ENCODE data around the gene RTP2.

The RTP2 gene

GRCh38 chr3:187702507-187703033 is at the start of gene RTP2:
RTP2 (minus strand) TSS chr3:187702557; CDS start chr3:187702128, 429 bp downstream.
- Histone ChIP-seq H3K27ac (ENCODE audit: low read length) (no peak within 1 kb of the TSS), H3K4me3 (ENCODE audit: low read depth in 1 of 2, low read length in 2 of 2) (no peak within 1 kb of the TSS), H3K36me3 (ENCODE audit: control insufficient read depth in 1 of 2, insufficient read depth in 2 of 2, low read length in 2 of 2) (no peaks in the 10 kb centered on the region), H3K27me3 (ENCODE audit: low read depth, low read length) (no peaks in the 10 kb centered on the region), H3K9me3 (ENCODE audit: control insufficient read depth in 1 of 2, low read length in 2 of 2) (no peaks in the 10 kb centered on the region), H3K4me1 (ENCODE audit: control insufficient read depth in 1 of 2, insufficient read depth in 2 of 2, low read length in 2 of 2) (no peaks in the 10 kb centered on the region)

- Histone ChIP-seq H3K4me3 (ENCODE audit: low read depth in 1 of 2, low read length in 2 of 2) (peak overlapping the region; percentile 44 to 62), H3K36me3 (ENCODE audit: control insufficient read depth in 1 of 2, insufficient read depth in 2 of 2, low read length in 2 of 2) (peaks cover 0 to 4% of the 10 kb centered on the region in 2 donors), H3K27me3 (ENCODE audit: low read depth, low read length) (no peaks in the 10 kb centered on the region), H3K4me1 (ENCODE audit: control insufficient read depth in 1 of 2, insufficient read depth in 2 of 2, low read length in 2 of 2) (peaks cover 0 to 18% of the 10 kb centered on the region in 2 donors), H3K9me3 (ENCODE audit: control insufficient read depth in 1 of 2, low read length in 2 of 2) (no peaks in the 10 kb centered on the region), H3K27ac (ENCODE audit: low read length) (peak overlapping the region; percentile 29)
These were observed 48.3 kb upstream of the RTP2 start for GRCh38 chr3:187750513-187751123.

GRCh38 chr3:187750006-187750512 is 47.7 kb upstream of the RTP2 start:
- peak overlapping the region; percentile 29 for H3K27ac ChIP-seq (ENCODE audit: low read length)
- H3K36me3 ChIP-seq (ENCODE audit: control insufficient read depth in 1 of 2, insufficient read depth in 2 of 2, low read length in 2 of 2): peaks cover 0 to 9% of the 10 kb centered on the region in 2 donors
- H3K4me3 ChIP-seq (ENCODE audit: low read depth in 1 of 2, low read length in 2 of 2): peak overlapping the region; percentile 44 to 62
- no peaks in the 10 kb centered on the region for H3K9me3 ChIP-seq (ENCODE audit: control insufficient read depth in 1 of 2, low read length in 2 of 2)
- H3K27me3 ChIP-seq (ENCODE audit: low read depth, low read length): no peaks in the 10 kb centered on the region
- peaks cover 0 to 18% of the 10 kb centered on the region in 2 donors for H3K4me1 ChIP-seq (ENCODE audit: control insufficient read depth in 1 of 2, insufficient read depth in 2 of 2, low read length in 2 of 2)

- H3K4me1 ChIP-seq (ENCODE audit: control insufficient read depth in 1 of 2, insufficient read depth in 2 of 2, low read length in 2 of 2): peaks cover 0 to 22% of the 10 kb centered on the region in 2 donors
- H3K9me3 ChIP-seq (ENCODE audit: control insufficient read depth in 1 of 2, low read length in 2 of 2): no peaks in the 10 kb centered on the region
- H3K27ac ChIP-seq (ENCODE audit: low read length): no peak overlapping the region
- no peaks in the 10 kb centered on the region for H3K27me3 ChIP-seq (ENCODE audit: low read depth, low read length)
- peaks cover 0 to 23% of the 10 kb centered on the region in 2 donors for H3K36me3 ChIP-seq (ENCODE audit: control insufficient read depth in 1 of 2, insufficient read depth in 2 of 2, low read length in 2 of 2)
- no peak overlapping the region for H3K4me3 ChIP-seq (ENCODE audit: low read depth in 1 of 2, low read length in 2 of 2)
These were observed 45.7 kb upstream of the RTP2 start for GRCh38 chr3:187748050-187748481.

- H3K4me3 ChIP-seq (ENCODE audit: low read depth in 1 of 2, low read length in 2 of 2): no peak overlapping the region
- peaks cover 0 to 22% of the 10 kb centered on the region in 2 donors for H3K4me1 ChIP-seq (ENCODE audit: control insufficient read depth in 1 of 2, insufficient read depth in 2 of 2, low read length in 2 of 2)
- H3K27me3 ChIP-seq (ENCODE audit: low read depth, low read length): no peaks in the 10 kb centered on the region
These were observed 45.1 kb upstream of the RTP2 start for GRCh38 chr3:187747506-187747905.

GRCh38 chr3:187746442-187747281 is 44.3 kb upstream of the RTP2 start:
- Histone ChIP-seq H3K27me3 (ENCODE audit: low read depth, low read length) (no peaks in the 10 kb centered on the region), H3K9me3 (ENCODE audit: control insufficient read depth in 1 of 2, low read length in 2 of 2) (no peaks in the 10 kb centered on the region), H3K27ac (ENCODE audit: low read length) (peak overlapping the region; percentile 100), H3K4me3 (ENCODE audit: low read depth in 1 of 2, low read length in 2 of 2) (peak overlapping the region; percentile 87 to 96), H3K4me1 (ENCODE audit: control insufficient read depth in 1 of 2, insufficient read depth in 2 of 2, low read length in 2 of 2) (peaks cover 6 to 25% of the 10 kb centered on the region in 2 donors), H3K36me3 (ENCODE audit: control insufficient read depth in 1 of 2, insufficient read depth in 2 of 2, low read length in 2 of 2) (peaks cover 0 to 31% of the 10 kb centered on the region in 2 donors)

More at GRCh38 chr3:187747506-187747905, 45.1 kb upstream of the RTP2 start:
- H3K9me3 ChIP-seq (ENCODE audit: control insufficient read depth in 1 of 2, low read length in 2 of 2): no peaks in the 10 kb centered on the region
- peaks cover 0 to 23% of the 10 kb centered on the region in 2 donors for H3K36me3 ChIP-seq (ENCODE audit: control insufficient read depth in 1 of 2, insufficient read depth in 2 of 2, low read length in 2 of 2)
- peak overlapping the region; percentile 83 for H3K27ac ChIP-seq (ENCODE audit: low read length)

- Histone ChIP-seq H3K9me3 (ENCODE audit: control insufficient read depth in 1 of 2, low read length in 2 of 2) (no peaks in the 10 kb centered on the region), H3K27me3 (ENCODE audit: low read depth, low read length) (no peaks in the 10 kb centered on the region), H3K4me1 (ENCODE audit: control insufficient read depth in 1 of 2, insufficient read depth in 2 of 2, low read length in 2 of 2) (peaks cover 6 to 25% of the 10 kb centered on the region in 2 donors), H3K36me3 (ENCODE audit: control insufficient read depth in 1 of 2, insufficient read depth in 2 of 2, low read length in 2 of 2) (peaks cover 0 to 32% of the 10 kb centered on the region in 2 donors), H3K4me3 (ENCODE audit: low read depth in 1 of 2, low read length in 2 of 2) (peak overlapping the region; percentile 87 to 96), H3K27ac (ENCODE audit: low read length) (peak overlapping the region; percentile 100)
These were observed 43.7 kb upstream of the RTP2 start for GRCh38 chr3:187746059-187746441.

GRCh38 chr3:187745201-187746058 is 43.1 kb upstream of the RTP2 start, which contains the start of gene BCL6:
BCL6 (minus strand) TSS chr3:187745468; CDS start chr3:187733693, 11,775 bp downstream.
- H3K27me3 ChIP-seq (ENCODE audit: low read depth, low read length): no peaks in the 10 kb centered on the region
- H3K4me3 ChIP-seq (ENCODE audit: low read depth in 1 of 2, low read length in 2 of 2): peak within 1 kb of the TSS; percentile 87 to 96
- peak within 1 kb of the TSS; percentile 100 for H3K27ac ChIP-seq (ENCODE audit: low read length)
- peaks cover 6 to 25% of the 10 kb centered on the region in 2 donors for H3K4me1 ChIP-seq (ENCODE audit: control insufficient read depth in 1 of 2, insufficient read depth in 2 of 2, low read length in 2 of 2)
- H3K36me3 ChIP-seq (ENCODE audit: control insufficient read depth in 1 of 2, insufficient read depth in 2 of 2, low read length in 2 of 2): peaks cover 0 to 37% of the 10 kb centered on the region in 2 donors
- no peaks in the 10 kb centered on the region for H3K9me3 ChIP-seq (ENCODE audit: control insufficient read depth in 1 of 2, low read length in 2 of 2)

- H3K9me3 ChIP-seq (ENCODE audit: control insufficient read depth in 1 of 2, low read length in 2 of 2): no peaks in the 10 kb centered on the region
- peaks cover 6 to 21% of the 10 kb centered on the region in 2 donors for H3K4me1 ChIP-seq (ENCODE audit: control insufficient read depth in 1 of 2, insufficient read depth in 2 of 2, low read length in 2 of 2)
- H3K27ac ChIP-seq (ENCODE audit: low read length): peak overlapping the region; percentile 100
- no peaks in the 10 kb centered on the region for H3K27me3 ChIP-seq (ENCODE audit: low read depth, low read length)
- peak overlapping the region; percentile 87 to 96 for H3K4me3 ChIP-seq (ENCODE audit: low read depth in 1 of 2, low read length in 2 of 2)
- H3K36me3 ChIP-seq (ENCODE audit: control insufficient read depth in 1 of 2, insufficient read depth in 2 of 2, low read length in 2 of 2): peaks cover 0 to 44% of the 10 kb centered on the region in 2 donors
These were observed 42.1 kb upstream of the RTP2 start for GRCh38 chr3:187744169-187745151.

Data from muscle layer of duodenum (tissue), 2 donors.